ENCODE results near the gene SNF8.
"Not testable (repeated sequence)": the region's sequence is repeated elsewhere in the genome, so short reads cannot be mapped to it uniquely, and the experiment has no call there.

The SNF8 gene

DNA sequence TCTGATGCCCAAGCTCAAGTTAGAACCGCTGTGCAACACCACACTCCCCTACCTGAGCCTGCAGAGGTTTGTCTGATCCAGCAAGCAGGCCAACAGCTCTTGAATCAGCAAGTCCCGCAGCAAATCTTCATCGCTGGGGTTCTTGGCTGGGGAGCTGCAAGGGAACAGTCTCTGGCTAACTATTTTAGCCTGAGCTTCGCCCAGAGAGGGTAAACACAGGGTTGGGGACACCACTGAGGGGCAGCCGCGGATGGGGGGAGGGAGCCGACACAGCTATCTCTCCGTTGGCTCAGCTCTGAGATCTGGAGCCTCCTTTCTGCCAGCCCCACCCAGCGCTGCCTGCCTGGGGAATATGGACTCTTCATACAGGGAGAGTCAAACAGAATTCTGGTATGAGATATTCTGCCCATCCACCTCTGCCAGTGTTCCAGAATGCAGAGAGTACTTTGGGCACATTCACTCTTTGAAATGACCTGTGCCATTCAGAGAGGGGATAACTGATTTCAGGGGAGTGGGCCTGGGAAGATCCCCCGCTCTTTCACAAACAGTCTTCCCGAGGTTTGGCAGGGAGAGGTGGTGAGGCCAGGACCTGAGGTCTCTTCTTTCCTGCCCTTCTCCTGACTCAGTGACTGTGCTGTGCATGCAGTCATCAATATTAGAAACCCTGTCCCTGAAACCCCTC lies 16.3 kb upstream of the SNF8 start:
- Mint-ChIP-seq H3K4me3 (no peak overlapping the region), H3K36me3 (peaks cover 1% of the 10 kb centered on the region), H3K27ac (no peak overlapping the region), H3K4me1 (no peaks in the 10 kb centered on the region), H3K9me3 (peaks cover 1% of the 10 kb centered on the region), H3K27me3 (peaks cover 27% of the 10 kb centered on the region)
- no peak for DNase-seq (ENCODE audit: low spot score in 2 of 2)
- no peak for ATAC-seq (ENCODE audit: low read depth)

DNA sequence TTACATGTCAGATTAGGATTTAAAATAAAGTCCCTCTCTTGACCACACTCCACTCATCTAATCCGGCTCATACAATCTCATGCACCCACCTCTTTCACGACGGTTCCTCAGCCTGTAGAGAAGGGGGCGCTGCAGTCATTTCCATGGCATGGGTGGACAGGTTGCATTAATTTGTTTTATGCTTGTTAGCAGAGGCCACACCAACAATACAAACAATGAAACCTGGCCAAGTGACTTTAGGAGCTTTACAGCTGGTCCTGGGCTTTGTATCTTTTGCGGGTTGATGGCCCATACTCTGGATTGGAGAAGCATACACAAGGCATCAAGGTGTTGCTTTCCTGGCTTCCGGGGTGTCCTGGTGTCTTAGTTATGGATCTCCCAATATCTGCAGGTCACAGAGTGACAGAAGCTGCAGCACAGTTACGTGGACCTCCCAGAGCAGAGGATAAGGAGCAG lies 9.7 kb upstream of the SNF8 start:
- Mint-ChIP-seq H3K4me1 (peaks cover 4% of the 10 kb centered on the region), H3K27me3 (peaks cover 10% of the 10 kb centered on the region), H3K27ac (no peak overlapping the region), H3K4me3 (no peak overlapping the region), H3K9me3 (peaks cover 1% of the 10 kb centered on the region), H3K36me3 (peaks cover 1% of the 10 kb centered on the region)
- DNase-seq (ENCODE audit: low spot score in 2 of 2) (no peak), ATAC-seq (ENCODE audit: low read depth) (no peak)

DNA sequence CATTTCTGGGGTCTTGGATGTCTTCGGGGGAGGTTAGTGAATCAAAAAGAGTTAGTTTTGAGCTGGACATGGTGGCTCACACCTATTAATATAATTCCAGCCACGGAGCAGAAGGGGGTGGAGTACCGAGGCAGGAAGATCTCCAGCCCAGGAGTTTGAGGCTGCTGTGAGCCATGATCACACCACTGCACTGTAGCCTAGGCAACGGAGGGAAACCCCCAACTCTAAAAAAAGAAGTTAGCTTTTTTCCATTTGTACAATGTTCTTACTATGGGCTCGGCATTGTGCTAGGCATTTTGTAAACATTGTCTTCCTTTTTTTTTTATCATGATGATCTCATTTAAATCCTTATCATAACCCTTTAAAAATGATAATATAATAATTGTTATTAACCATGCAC lies 8.3 kb upstream of the SNF8 start:
- Mint-ChIP-seq H3K36me3 (peaks cover 3% of the 10 kb centered on the region), H3K4me1 (peaks cover 4% of the 10 kb centered on the region), H3K4me3 (no peak overlapping the region), H3K9me3 (peaks cover 2% of the 10 kb centered on the region), H3K27me3 (peaks cover 7% of the 10 kb centered on the region), H3K27ac (peak overlapping the region; percentile 22)
- ATAC-seq (ENCODE audit: low read depth), result peak; percentile 89
- DNase-seq (ENCODE audit: low spot score in 2 of 2), result peak in 1 of 2 donors; percentile 10

DNA sequence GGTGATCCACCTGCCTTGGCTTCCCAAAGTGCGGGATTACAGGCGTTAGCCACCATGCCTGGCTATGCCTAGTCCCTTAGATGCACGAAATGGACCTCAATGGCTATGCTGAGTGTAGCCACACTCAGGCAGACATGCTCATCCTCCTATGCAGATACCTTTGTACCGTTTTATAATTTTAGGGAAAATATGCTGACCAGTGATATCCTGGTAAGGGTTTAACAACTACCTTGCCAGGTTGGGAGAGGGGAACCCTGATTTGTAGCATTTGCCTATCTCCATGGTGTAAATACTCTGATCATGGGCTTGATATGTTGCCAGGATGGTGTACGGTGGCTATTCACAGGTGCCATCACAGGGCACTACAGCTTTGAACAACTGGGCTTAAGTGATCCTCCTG lies 6.9 kb upstream of the SNF8 start:
- Mint-ChIP-seq H3K27ac (no peak overlapping the region), H3K4me3 (no peak overlapping the region), H3K27me3 (peaks cover 8% of the 10 kb centered on the region), H3K9me3 (peaks cover 4% of the 10 kb centered on the region), H3K4me1 (peaks cover 4% of the 10 kb centered on the region), H3K36me3 (peaks cover 6% of the 10 kb centered on the region)
- no peak for DNase-seq (ENCODE audit: low spot score in 2 of 2)
- no peak for ATAC-seq (ENCODE audit: low read depth)

DNA sequence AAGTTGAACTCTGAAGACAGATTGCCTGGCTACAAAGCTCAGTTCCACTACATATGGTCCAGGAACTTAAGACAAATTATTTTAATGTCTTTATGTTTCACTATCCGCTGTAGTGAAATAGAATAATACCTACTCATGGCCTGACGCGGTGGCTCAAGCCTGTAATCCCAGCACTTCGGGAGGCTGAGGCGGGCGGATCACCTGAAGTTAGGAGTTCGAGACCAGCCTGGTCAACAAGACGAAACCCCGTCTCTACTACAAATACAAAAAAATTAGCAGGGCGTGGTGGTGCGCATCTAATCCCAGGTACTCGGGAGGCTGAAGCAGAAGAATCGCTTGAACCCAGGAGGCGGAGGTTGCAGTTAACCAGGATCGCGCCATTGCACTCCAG lies 614 bp upstream of the SNF8 start:
- H3K36me3 Mint-ChIP-seq, H3K9me3 Mint-ChIP-seq, H3K4me1 Mint-ChIP-seq: not testable (repeated sequence)

DNA sequence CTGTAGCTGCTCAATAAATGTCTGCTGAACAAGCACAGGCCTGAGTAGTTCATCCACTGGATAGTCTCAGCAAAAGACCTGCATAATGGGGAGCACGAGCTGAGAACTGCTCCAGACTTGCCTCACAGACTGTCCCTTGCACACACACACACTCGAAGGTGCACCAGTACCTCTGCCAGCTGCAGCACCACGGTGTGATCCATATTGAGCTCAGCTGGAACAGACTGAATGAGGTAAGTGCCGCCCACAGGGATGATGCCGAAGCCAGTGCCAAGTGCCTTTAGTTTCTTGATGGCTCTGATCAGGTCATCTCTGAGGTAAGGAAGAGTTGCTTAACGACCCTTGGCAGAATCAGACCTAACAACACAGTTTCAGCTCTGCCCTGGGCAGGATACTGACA lies 11.6 kb downstream of the SNF8 start:
- no peaks in the 10 kb centered on the region for H3K9me3 Mint-ChIP-seq
- DNase-seq (ENCODE audit: low spot score in 2 of 2), result no peak

More for the DNA sequence above, 614 bp upstream of the SNF8 start:
- not testable (repeated sequence) for H3K27me3 Mint-ChIP-seq; DNase-seq (ENCODE audit: low spot score in 2 of 2); ATAC-seq (ENCODE audit: low read depth)
- peak overlapping the region; percentile 94 for H3K27ac Mint-ChIP-seq
- H3K4me3 Mint-ChIP-seq, result peak overlapping the region; percentile 98

DNA sequence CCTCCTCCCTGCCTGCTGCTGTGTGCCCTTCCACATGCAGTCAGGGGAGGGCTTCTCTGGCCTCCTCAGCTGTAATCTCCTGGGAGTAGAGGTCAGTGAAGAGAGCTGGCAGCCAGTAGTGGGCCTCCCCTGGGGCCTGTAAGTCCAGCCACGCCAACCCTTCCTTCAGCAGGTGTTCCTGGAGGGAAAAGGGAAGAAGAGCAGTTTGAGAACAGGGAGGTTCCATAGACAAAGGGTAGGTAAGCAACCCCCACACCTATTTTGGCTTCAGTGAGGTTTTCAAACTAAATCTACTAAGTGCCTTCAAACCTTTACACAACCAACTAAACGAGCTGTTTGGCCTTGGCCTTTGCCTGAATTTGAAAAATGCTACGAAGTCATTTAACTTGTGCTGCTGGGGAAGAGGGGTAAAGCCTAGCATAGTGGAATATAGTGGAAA lies 14.2 kb downstream of the SNF8 start:
- ATAC-seq (ENCODE audit: low read depth), result no peak
- no peaks in the 10 kb centered on the region for H3K27me3 Mint-ChIP-seq
- peaks cover 11% of the 10 kb centered on the region for H3K4me1 Mint-ChIP-seq
- DNase-seq (ENCODE audit: low spot score in 2 of 2), result no peak
- H3K9me3 Mint-ChIP-seq, result no peaks in the 10 kb centered on the region
- no peak overlapping the region for H3K27ac Mint-ChIP-seq
- peaks cover 40% of the 10 kb centered on the region for H3K36me3 Mint-ChIP-seq
- H3K4me3 Mint-ChIP-seq, result no peak overlapping the region

More for the DNA sequence above, 11.6 kb downstream of the SNF8 start:
- ATAC-seq (ENCODE audit: low read depth), result no peak
- H3K4me3 Mint-ChIP-seq, result no peak overlapping the region
- peaks cover 27% of the 10 kb centered on the region for H3K36me3 Mint-ChIP-seq
- H3K4me1 Mint-ChIP-seq, result peaks cover 11% of the 10 kb centered on the region
- H3K27ac Mint-ChIP-seq, result no peak overlapping the region
- H3K27me3 Mint-ChIP-seq, result no peaks in the 10 kb centered on the region

DNA sequence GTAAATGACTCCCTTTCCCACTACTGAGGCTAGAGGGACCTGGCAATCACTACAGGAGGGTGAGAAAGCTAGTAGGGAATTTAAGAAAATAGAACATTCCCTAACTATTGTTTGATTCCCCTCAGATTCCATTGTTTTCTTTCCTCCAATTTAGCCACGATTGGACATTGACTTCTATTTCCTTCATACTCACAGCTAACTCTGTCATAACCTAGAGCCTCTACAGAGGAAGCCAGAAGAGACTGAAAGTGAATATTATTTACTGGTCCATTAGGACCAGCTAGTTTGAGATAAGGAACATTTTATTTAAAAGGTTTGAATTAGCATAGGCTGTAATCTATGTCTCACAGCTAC lies 14.9 kb downstream of the SNF8 start:
- peak overlapping the region; percentile 25 for H3K27ac Mint-ChIP-seq
- H3K4me3 Mint-ChIP-seq, result no peak overlapping the region
- no peaks in the 10 kb centered on the region for H3K9me3 Mint-ChIP-seq
- DNase-seq (ENCODE audit: low spot score in 2 of 2), result no peak
- no peak for ATAC-seq (ENCODE audit: low read depth)
- H3K4me1 Mint-ChIP-seq, result peaks cover 11% of the 10 kb centered on the region
- peaks cover 40% of the 10 kb centered on the region for H3K36me3 Mint-ChIP-seq
- no peaks in the 10 kb centered on the region for H3K27me3 Mint-ChIP-seq

DNA sequence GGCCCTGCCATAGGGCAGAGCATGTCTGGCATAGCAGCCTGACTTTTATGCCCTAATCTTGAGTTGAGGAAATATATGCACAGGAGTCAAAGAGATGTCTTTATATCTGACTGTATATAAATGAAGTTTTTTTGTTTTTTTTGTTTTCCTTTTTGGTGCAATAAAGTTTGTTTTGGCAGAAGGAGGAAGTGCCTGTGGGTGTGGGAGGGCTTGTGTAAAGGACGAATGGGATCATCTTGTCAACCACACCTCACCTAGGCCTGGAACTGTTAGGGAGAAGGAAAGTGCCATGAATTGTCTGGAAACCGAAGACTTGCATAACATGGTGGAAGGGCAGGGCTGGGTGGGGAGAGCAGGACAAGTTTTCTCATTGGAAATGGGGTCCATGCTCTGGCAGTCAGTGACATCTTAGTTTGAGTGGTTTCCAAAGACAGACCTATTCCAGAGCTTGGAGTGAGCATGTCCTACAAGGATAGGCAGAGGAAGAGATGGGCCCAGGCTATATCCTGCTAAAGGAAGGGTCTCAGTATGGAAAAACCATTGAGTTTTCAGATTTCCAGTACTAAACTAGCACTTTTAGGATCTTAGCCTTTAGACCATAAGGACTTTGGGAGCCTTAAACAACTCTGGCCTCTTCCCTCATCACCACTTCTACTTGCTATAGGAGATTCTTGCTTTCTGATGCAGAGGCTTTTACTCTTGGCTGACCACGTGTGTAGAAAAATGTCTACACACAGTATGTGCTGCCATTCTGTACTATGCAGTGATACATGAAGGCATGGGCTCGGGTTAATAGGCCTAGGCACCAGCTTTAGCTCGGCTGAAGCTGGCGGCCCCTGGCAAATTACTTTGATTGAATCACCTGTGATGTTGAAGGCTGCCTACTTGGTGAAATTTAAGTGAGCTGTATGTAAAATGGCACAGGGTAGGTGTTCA lies 15.5 kb downstream of the SNF8 start:
- no peak for DNase-seq (ENCODE audit: low spot score in 2 of 2)
- H3K4me3 Mint-ChIP-seq, result no peak overlapping the region
- H3K27ac Mint-ChIP-seq, result peak overlapping the region; percentile 37
- H3K27me3 Mint-ChIP-seq, result no peaks in the 10 kb centered on the region
- peaks cover 11% of the 10 kb centered on the region for H3K4me1 Mint-ChIP-seq
- peaks cover 38% of the 10 kb centered on the region for H3K36me3 Mint-ChIP-seq
- no peak for ATAC-seq (ENCODE audit: low read depth)
- no peaks in the 10 kb centered on the region for H3K9me3 Mint-ChIP-seq

DNA sequence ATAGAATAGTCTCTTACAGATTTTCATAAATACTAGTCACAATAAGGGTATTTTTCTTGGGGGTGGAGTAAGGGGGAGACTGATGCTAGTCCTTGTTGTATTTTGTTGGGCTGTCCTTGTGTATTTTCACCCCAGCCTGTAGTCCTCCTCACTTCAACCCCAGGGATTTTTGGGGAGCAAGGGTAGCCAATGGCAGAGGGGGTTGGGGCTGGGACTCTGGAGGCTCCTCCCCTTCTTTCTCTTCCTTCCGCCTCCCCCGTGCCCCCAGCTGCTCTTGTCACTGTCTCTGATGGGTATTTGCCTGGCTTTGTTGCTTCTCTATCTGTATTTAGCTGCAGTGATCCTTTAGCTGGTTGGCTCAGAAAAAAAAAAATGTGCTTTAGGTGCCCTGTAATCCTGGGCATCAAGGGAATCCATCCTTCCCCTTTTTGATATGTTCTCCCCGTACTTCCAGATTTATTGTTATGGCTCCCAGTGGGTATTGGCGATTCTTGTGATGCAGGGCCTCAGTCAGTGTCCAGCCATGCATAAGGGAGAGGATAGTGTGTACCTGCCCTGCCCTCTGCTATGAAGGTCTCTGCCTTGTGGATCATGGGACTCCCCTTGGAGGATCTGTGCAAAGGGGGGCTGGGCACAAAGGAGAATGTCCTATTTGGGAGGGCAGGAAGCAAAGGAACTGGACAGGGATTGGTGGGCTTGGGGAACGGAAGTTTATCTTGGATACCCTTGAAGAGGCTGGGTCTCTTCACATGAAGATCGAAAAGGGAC lies 16.5 kb downstream of the SNF8 start:
- Mint-ChIP-seq H3K27me3 (no peaks in the 10 kb centered on the region), H3K9me3 (no peaks in the 10 kb centered on the region), H3K4me3 (no peak overlapping the region), H3K27ac (peak overlapping the region; percentile 24), H3K36me3 (peaks cover 35% of the 10 kb centered on the region), H3K4me1 (peaks cover 11% of the 10 kb centered on the region)
- DNase-seq (ENCODE audit: low spot score in 2 of 2), result no peak
- ATAC-seq (ENCODE audit: low read depth), result no peak

DNA sequence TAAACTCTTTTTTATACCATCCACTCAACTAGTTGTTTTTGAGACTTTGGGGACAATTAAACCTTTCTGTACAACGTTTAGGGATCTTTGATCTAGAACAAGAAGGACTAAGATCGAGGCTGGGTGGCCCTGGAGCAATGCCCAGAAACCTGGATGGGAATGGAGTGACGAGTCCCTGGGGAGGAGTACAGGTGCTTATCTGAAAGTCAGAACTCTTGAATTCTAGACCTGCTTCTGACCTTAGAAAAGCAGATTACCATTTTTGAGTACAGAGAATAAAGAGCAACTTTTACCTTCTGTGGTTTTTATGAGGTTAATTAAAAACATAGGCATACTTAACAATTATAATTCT lies 18.7 kb downstream of the SNF8 start:
- Mint-ChIP-seq H3K27ac (no peak overlapping the region), H3K4me3 (no peak overlapping the region), H3K9me3 (no peaks in the 10 kb centered on the region), H3K27me3 (no peaks in the 10 kb centered on the region), H3K36me3 (peaks cover 32% of the 10 kb centered on the region), H3K4me1 (peaks cover 11% of the 10 kb centered on the region)
- DNase-seq (ENCODE audit: low spot score in 2 of 2) (no peak), ATAC-seq (ENCODE audit: low read depth) (no peak)

DNA sequence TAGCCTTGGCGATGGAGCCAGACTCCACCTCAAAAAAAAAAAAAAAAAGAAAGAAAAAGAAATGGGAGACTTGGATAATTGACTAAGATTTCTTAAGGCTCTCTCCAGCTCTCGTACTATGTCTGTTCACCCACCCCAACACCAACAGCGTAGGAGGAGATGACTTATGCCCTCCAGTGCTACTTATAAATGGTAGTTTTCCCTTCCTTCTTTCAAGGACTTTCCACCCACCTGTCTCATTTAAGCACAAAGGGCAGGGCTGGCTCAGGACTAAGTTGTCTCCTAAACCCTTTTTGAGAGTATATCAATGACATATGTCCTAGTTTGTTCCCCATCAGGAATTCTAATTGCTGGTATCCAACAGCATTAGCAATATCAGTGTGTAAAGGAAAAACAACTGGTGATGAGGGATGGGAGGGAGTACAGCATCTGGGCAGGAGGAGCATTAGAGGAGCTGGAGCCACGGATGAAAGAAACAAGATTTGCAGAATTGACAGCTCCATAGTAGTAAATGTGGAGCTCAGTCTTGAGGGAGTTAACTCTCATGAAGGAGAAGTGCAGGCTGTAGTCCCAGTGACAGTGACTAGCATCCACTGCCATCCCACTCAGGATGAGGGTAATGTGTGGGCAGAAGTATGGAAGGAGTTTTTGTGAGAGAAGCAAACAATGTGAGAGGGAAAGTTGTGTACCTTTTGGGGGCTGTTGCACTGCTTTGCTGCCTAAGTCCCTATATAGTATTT lies 19.2 kb downstream of the SNF8 start:
- Mint-ChIP-seq H3K4me1 (peaks cover 11% of the 10 kb centered on the region), H3K27me3 (no peaks in the 10 kb centered on the region), H3K27ac (no peak overlapping the region), H3K36me3 (peaks cover 35% of the 10 kb centered on the region), H3K4me3 (no peak overlapping the region), H3K9me3 (no peaks in the 10 kb centered on the region)
- ATAC-seq (ENCODE audit: low read depth) (no peak), DNase-seq (ENCODE audit: low spot score in 2 of 2) (no peak)

DNA sequence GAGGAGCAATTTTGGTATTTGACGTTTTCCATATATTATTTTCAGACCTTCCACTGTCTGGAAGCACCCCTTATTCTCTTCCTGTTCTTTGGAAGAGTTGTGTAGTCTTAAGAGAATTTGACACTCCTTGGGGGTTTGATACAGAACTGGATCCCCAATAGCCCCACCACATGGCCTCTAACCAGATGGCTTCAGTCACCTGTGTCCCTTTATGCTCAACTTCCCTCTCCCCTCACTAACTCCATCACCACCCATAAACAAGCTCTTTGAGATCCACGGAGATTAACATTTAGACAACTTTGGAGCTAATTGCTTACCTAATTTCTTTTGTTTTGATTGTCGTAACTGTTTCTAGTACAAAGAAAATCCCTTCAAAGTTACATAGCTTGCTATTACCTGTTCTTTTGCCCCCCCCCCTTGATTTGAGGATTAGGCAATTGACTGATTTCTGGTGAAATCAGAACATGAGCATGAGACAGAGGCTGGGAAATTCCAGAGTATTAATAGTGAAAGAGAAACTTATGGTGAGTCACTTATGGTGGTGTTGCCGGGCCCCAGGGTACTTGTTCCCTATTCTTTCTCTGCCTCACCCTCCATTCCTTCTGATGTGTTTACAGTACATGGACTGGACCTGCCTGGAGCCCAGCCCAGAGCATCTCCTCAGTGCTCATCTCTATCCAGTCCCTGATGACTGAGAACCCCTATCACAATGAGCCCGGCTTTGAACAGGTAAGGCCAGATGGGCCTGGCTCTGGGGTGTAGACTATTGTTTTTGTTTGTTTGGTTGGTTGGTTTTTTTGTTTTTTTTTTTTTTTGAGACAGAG lies 29.0 kb downstream of the SNF8 start:
- Mint-ChIP-seq H3K4me3 (peak overlapping the region; percentile 22), H3K27me3 (no peaks in the 10 kb centered on the region), H3K27ac (peak overlapping the region; percentile 96), H3K36me3 (peaks cover 23% of the 10 kb centered on the region), H3K4me1 (peaks cover 41% of the 10 kb centered on the region), H3K9me3 (no peaks in the 10 kb centered on the region)
- ATAC-seq (ENCODE audit: low read depth) (peak; percentile 94), DNase-seq (ENCODE audit: low spot score in 2 of 2) (peak; percentile 34 to 56)

Data from memory B cell (primary cell).